GM12864 (cell line): ENCODE measurements around the gene CYP4F2.
"Not testable (repeated sequence)": the region's sequence is repeated elsewhere in the genome, so short reads cannot be mapped to it uniquely, and the experiment has no call there.

Experiments used
- DNase-seq: peaks from one replicate; pipeline ENCODE4 v3.0.0-alpha.2; 2011; ENCODE audit warnings: low read depth
- H3K4me3 ChIP-seq: 2 replicates; pipeline ENCODE4 v1.5.1; 2011; ENCODE audit warnings: mild to moderate bottlenecking, low read depth, low read length, control low read depth
- TF ChIP-seq, protein P1 (sequence below): IDR thresholded peaks from 2 replicates; pipeline ENCODE4 v1.5.1; 2011; ENCODE audit warnings: low read depth, mild to moderate bottlenecking, moderate library complexity, low read length, control low read depth, inconsistent platforms; ENCODE audit errors: missing control alignments

CYP4F2 gene

DNA sequence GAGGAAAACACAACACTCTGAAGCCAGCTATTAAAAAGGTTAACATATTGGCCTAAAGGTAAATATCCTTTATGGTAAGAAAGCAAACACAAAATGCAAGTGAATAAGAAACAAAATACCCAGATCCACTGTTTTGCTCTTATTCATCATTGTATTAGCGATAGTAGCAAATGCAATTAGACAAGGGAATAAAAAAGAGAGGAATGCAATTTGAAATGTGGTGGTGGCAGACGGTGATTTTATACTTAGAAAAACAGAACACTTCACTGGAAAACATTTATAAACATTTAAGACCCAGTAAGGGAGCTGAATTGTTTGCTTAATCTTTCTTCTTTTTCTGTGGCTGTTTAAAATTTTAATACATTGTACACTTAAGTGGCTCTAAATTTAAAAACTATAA, 17.2 kb upstream of the CYP4F2 start:
- no peak overlapping the region for H3K4me3 ChIP-seq
- TF ChIP-seq, protein P1, sequence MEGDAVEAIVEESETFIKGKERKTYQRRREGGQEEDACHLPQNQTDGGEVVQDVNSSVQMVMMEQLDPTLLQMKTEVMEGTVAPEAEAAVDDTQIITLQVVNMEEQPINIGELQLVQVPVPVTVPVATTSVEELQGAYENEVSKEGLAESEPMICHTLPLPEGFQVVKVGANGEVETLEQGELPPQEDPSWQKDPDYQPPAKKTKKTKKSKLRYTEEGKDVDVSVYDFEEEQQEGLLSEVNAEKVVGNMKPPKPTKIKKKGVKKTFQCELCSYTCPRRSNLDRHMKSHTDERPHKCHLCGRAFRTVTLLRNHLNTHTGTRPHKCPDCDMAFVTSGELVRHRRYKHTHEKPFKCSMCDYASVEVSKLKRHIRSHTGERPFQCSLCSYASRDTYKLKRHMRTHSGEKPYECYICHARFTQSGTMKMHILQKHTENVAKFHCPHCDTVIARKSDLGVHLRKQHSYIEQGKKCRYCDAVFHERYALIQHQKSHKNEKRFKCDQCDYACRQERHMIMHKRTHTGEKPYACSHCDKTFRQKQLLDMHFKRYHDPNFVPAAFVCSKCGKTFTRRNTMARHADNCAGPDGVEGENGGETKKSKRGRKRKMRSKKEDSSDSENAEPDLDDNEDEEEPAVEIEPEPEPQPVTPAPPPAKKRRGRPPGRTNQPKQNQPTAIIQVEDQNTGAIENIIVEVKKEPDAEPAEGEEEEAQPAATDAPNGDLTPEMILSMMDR, result no peak
- no peak for DNase-seq

DNA sequence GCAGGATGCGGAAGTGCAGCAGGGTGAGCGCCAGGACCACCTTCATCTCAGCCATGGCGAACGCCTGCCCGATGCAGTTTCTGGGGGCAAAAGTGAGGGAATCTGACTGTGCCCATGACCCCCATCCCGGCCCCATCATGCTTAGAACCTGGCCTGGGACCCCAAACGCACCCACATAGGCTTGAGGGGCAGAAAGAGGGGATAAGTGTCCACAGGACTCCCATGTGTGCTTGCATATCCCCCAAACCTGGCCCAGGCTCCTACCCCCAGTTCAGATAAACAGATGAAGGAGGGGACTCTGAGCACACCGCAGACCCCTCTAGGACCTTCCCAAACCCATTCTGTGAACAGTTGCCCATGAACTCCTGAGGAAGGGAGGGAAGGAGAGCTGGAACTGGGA, 16.0 kb upstream of the CYP4F2 start:
- H3K4me3 ChIP-seq, result no peak overlapping the region
- TF ChIP-seq, protein P1, result no peak
- DNase-seq, result no peak

DNA sequence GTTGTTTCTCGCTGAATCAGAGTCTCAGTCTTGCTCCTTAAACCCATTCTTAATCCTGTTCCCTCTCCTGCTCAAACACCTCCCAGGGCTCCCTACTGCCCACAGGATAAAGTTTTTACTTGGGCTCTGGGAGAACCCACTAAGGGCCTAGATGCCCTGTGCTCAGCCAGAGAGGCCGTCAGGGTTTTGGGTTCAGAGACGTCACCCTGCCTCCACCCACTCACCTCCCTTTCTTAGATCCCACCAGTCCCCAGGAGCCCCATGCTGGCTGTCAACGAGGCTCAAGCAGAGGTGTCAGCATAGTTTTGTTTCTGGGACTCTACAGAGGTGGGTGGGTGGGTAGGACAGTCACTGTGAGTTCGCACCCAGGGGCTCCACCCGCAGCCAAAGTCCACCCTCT, 15.5 kb upstream of the CYP4F2 start:
- no peak for DNase-seq
- TF ChIP-seq, protein P1, result no peak
- H3K4me3 ChIP-seq, result no peak overlapping the region

DNA sequence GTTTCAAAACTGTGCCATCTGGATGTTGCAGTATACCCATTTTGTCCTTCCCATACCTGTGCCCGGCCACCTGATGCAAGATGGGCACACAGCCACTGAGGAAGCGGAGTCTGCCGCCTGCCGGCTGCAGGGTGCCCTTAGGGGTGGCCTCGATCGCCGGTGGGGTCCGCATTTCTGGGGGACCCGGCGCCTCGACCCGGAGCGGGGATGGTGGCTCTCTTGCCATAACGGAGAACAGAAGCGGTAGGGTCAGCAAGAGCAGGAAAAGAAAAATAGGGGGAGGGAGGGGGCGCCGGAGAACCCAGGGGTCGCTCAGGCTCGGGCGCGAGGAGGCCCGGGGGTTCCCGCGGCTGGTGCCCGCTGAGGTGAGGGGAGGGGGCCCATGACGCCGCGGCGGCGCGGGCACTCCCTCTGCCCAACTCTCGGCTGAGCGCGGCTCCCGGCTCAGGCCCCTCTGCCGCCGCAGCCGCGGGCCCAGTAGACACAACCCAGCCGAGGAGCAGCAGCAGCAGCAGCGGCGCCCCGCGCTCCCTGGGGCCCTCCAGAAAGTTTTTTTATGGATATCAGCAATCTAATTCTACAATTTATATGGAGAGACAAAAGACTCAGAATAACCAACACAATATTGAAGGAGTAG, 13.8 kb upstream of the CYP4F2 start:
- no peak overlapping the region for H3K4me3 ChIP-seq
- TF ChIP-seq, protein P1, result no peak
- no peak for DNase-seq

DNA sequence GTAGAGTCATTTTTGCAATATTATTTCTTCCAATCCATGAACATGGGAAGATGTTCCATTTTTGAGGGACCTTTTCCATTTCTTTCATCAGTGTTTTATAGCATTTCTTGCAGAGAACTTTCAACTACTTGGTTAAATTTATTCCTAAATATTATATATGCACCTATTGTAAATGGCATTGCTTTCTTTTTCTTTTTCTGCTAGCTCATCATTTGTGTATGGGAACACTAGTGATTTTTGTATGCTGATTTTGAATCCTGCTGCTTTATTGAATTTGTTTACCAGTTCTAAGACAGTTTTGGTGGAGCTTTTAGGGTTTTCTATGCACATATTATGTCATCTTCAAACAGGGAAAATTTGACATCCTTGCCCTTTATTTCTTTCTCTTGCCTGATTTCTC, 7.2 kb upstream of the CYP4F2 start:
- TF ChIP-seq, protein P1, result no peak
- H3K4me3 ChIP-seq, result no peak overlapping the region
- DNase-seq, result no peak

DNA sequence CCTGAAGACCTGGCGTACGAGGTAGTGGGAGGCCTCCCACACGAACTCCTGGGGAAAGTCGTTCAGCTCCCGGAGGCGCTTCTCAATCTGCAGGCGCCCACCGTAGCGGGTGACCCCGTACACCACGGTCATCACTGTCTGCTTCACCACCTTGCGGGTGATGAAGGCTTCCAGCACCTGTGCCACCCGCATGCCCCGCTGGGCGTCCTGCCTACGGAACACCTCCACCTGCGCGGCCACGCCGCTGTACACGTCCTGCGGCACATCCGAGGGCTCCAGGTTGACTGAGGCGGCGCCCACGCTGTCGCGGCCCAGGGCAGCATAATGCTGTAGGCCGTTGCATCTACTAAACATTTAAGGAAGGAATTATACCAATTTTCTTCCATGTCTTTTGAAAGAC, 5.0 kb upstream of the CYP4F2 start:
- H3K4me3 ChIP-seq, DNase-seq: not testable (repeated sequence)

DNA sequence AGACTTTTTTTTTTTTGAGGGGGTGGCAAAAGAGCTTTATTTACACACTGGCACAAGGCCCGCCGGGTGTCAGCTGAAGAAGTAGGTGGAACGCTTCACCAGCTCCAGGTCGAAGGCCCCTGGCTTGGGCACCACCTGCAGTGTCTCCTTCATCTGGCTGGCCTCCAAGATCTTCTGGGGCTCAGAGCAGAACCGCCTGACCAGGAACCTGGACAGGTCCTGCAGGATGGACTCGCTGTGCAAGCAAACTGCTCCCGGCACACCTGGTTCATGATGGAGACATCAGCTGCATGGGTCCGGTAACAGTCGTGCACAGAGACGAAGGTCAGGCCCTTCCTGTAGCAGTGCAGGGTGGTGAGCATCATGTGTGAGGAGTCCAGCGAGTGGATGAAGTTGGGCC, 4.4 kb upstream of the CYP4F2 start:
- DNase-seq, result no peak
- TF ChIP-seq, protein P1, result no peak
- H3K4me3 ChIP-seq, result no peak overlapping the region
